Tibial nerve (tissue), 4 donors: ENCODE measurements around the gene SPATA13.

Source experiments
- EP300 ChIP-seq, 2 donors: sonication (generic); formaldehyde crosslinking; IDR thresholded peaks; one replicate each; pipeline ENCODE4 v1.6.1; 2017; ENCODE audit warnings: antibody characterized with exemption in 2 of 2, mild to moderate bottlenecking in 1 of 2
- POLR2A ChIP-seq, 2 donors: fragments of 450-650 bp; IDR thresholded peaks; one replicate each; pipeline ENCODE4 v1.6.1; 2017; ENCODE audit warnings: antibody characterized with exemption in 2 of 2, mild to moderate bottlenecking in 2 of 2, moderate library complexity in 2 of 2
- TF ChIP-seq, protein P1 (sequence below), 5 experiments: fragments of 200-600 bp in 3 of 5; fragments of 450-650 bp in 2 of 5; sonication (generic) in 3 of 5; IDR thresholded peaks; one replicate each; pipeline ENCODE4 v1.5.1; 2016 to 2019; ENCODE audit warnings: antibody characterized with exemption in 5 of 5, mild to moderate bottlenecking in 3 of 5, moderate library complexity in 2 of 5

DNA sequence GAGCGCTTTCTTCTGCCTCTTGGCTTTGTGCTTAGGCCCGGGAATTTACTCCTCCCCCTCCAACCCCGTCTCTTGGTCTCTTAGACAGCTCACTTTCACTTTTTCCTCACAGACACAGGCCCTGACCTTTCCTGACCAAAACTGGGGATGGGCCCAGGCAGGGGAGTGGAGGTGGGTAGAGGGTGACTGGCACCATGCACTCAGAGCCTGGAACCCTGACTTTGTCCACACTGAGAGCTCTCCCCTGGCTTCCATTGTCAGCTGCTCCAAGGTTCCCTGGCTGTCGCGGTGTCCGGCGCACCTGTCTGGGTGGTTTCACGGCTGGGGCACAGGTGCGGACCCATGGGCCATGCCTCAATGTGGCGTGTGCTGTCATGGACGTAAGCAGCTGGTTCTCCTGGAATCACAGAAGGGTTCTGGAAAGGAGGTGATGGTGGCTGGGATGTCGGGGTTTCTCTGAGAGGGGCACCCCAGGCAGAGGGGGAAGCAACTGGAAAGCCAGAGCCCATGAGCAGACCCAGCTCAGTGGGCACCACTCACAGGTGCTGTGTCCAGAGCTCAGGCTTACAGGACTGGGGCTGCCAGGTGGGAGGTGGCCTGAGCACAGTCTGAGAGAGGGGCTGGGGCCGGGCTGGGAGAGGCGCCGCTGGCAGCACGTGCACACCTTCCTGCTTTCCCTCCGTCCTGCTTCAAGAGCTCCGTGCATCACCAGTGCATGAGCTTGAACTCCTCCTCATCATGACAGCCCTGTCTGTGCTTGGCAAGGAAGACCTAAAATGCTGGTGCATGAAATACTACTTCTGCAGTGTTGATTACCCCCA is 120.9 kb downstream of the SPATA13 start:
- TF ChIP-seq, protein P1, sequence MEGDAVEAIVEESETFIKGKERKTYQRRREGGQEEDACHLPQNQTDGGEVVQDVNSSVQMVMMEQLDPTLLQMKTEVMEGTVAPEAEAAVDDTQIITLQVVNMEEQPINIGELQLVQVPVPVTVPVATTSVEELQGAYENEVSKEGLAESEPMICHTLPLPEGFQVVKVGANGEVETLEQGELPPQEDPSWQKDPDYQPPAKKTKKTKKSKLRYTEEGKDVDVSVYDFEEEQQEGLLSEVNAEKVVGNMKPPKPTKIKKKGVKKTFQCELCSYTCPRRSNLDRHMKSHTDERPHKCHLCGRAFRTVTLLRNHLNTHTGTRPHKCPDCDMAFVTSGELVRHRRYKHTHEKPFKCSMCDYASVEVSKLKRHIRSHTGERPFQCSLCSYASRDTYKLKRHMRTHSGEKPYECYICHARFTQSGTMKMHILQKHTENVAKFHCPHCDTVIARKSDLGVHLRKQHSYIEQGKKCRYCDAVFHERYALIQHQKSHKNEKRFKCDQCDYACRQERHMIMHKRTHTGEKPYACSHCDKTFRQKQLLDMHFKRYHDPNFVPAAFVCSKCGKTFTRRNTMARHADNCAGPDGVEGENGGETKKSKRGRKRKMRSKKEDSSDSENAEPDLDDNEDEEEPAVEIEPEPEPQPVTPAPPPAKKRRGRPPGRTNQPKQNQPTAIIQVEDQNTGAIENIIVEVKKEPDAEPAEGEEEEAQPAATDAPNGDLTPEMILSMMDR (IDR thresholded peaks at IDR 0.05): no peak
- no peak for TF ChIP-seq EP300 (IDR thresholded peaks at IDR 0.05)
- TF ChIP-seq POLR2A (IDR thresholded peaks at IDR 0.05): no peak
